DOHH2 (cell line): ENCODE data around the gene B4GALNT4.

ENCODE experiments used
- H3F3A ChIP-seq: fragments of 200-600 bp; sonication (generic), shearing (Covaris generic); 2 replicates; pipeline ENCODE4 v1.6.0; 2016; ENCODE audit warnings: antibody characterized with exemption, mild to moderate bottlenecking; ENCODE audit not compliant: control insufficient read depth, insufficient read depth
- H3K27ac ChIP-seq: fragments of 200-600 bp; sonication (generic); 2 replicates; pipeline ENCODE4 v1.5.1; 2014; ENCODE audit warnings: low read depth, mild to moderate bottlenecking, low read length, moderate library complexity
- H3K27me3 ChIP-seq: fragments of 200-600 bp; sonication (generic); 2 replicates; pipeline ENCODE4 v1.6.1; 2014; ENCODE audit warnings: mild to moderate bottlenecking, low read length, mixed read lengths; ENCODE audit not compliant: control insufficient read depth
- H3K36me3 ChIP-seq: fragments of 200-600 bp; sonication (generic); 2 replicates; pipeline ENCODE4 v1.6.1; 2014; ENCODE audit warnings: mild to moderate bottlenecking, low read length, moderate library complexity, mixed read lengths; ENCODE audit not compliant: control insufficient read depth
- H3K4me1 ChIP-seq: fragments of 200-600 bp; sonication (generic); 2 replicates; pipeline ENCODE4 v1.6.1; 2014; ENCODE audit warnings: mild to moderate bottlenecking, low read length, mixed read lengths; ENCODE audit not compliant: control insufficient read depth
- H3K4me2 ChIP-seq: fragments of 200-600 bp; sonication (generic); 2 replicates; pipeline ENCODE4 v1.6.0; 2014; ENCODE audit warnings: mild to moderate bottlenecking, low read length, moderate library complexity
- H3K4me3 ChIP-seq: fragments of 200-600 bp; sonication (generic); 2 replicates; pipeline ENCODE4 v1.5.1; 2014; ENCODE audit warnings: mild to moderate bottlenecking, low read length, mixed read lengths
- H3K79me2 ChIP-seq: fragments of 200-600 bp; sonication (generic); 2 replicates; pipeline ENCODE4 v1.6.1; 2014; ENCODE audit warnings: mild to moderate bottlenecking, low read length, mixed read lengths; ENCODE audit not compliant: control insufficient read depth
- H3K9me2 ChIP-seq: fragments of 200-600 bp; sonication (generic); replicated peaks from 2 replicates; pipeline ENCODE4 v1.6.1; 2014; ENCODE audit warnings: mild to moderate bottlenecking, low read length, mixed read lengths; ENCODE audit not compliant: control insufficient read depth
- H3K9me3 ChIP-seq: fragments of 200-600 bp; sonication (generic); 2 replicates; pipeline ENCODE4 v1.6.1; 2014; ENCODE audit warnings: antibody characterized with exemption, low read length, mixed read lengths; ENCODE audit not compliant: control insufficient read depth, insufficient read depth
- H4K20me1 ChIP-seq: fragments of 200-600 bp; sonication (generic); 2 replicates; pipeline ENCODE4 v1.6.0; 2014; ENCODE audit warnings: low read depth, mild to moderate bottlenecking, antibody characterized with exemption, low read length, moderate library complexity; ENCODE audit not compliant: control insufficient read depth, insufficient read depth
- EZH2phosphoT487 ChIP-seq: fragments of 200-600 bp; sonication (generic); IDR thresholded peaks from 2 replicates; pipeline ENCODE4 v1.6.1; 2017; ENCODE audit warnings: borderline replicate concordance, mild to moderate bottlenecking, antibody characterized with exemption, low read length, moderate library complexity, mixed read lengths
- TF ChIP-seq, protein P1 (sequence below): fragments of 200-600 bp; sonication (generic); IDR thresholded peaks from one replicate; pipeline ENCODE4 v1.5.1; 2014; ENCODE audit warnings: antibody characterized with exemption, mild to moderate bottlenecking, low read depth, low read length; ENCODE audit not compliant: poor library complexity, severe bottlenecking

The B4GALNT4 gene

DNA sequence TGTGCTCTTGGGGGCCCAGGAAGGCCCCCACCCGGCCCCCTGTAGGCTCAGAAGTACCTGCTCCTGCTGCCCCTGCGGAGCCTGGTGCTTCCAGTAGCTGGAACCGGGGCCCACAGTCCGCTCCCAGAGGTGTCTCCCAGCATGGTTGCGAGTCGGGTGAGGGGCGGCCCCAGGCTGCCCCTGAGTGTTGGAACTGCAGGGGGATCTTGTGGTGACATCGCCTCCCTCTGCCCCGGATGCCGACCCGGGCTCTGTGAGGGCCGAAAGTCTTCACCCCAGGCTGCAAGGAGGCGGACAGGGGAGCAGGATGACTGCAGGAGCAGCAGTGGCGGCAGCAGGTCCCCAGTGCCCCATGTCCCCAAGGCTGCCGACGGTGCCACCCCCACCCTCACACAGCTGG is 15.2 kb downstream of the B4GALNT4 start:
- TF ChIP-seq, protein P1, sequence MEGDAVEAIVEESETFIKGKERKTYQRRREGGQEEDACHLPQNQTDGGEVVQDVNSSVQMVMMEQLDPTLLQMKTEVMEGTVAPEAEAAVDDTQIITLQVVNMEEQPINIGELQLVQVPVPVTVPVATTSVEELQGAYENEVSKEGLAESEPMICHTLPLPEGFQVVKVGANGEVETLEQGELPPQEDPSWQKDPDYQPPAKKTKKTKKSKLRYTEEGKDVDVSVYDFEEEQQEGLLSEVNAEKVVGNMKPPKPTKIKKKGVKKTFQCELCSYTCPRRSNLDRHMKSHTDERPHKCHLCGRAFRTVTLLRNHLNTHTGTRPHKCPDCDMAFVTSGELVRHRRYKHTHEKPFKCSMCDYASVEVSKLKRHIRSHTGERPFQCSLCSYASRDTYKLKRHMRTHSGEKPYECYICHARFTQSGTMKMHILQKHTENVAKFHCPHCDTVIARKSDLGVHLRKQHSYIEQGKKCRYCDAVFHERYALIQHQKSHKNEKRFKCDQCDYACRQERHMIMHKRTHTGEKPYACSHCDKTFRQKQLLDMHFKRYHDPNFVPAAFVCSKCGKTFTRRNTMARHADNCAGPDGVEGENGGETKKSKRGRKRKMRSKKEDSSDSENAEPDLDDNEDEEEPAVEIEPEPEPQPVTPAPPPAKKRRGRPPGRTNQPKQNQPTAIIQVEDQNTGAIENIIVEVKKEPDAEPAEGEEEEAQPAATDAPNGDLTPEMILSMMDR: no peak
- no peak for TF ChIP-seq EZH2phosphoT487
- no peak overlapping the region for H3K4me3 ChIP-seq
- no peak overlapping the region for H3K4me2 ChIP-seq
- H3K9me2 ChIP-seq: no peaks in the 10 kb centered on the region
- H3K27ac ChIP-seq: no peak overlapping the region
- H3K36me3 ChIP-seq: no peaks in the 10 kb centered on the region
- H3F3A ChIP-seq: no peaks in the 10 kb centered on the region
- no peaks in the 10 kb centered on the region for H4K20me1 ChIP-seq
- H3K9me3 ChIP-seq: peaks cover 13% of the 10 kb centered on the region
- no peaks in the 10 kb centered on the region for H3K4me1 ChIP-seq
- no peaks in the 10 kb centered on the region for H3K27me3 ChIP-seq
- no peaks in the 10 kb centered on the region for H3K79me2 ChIP-seq

DNA sequence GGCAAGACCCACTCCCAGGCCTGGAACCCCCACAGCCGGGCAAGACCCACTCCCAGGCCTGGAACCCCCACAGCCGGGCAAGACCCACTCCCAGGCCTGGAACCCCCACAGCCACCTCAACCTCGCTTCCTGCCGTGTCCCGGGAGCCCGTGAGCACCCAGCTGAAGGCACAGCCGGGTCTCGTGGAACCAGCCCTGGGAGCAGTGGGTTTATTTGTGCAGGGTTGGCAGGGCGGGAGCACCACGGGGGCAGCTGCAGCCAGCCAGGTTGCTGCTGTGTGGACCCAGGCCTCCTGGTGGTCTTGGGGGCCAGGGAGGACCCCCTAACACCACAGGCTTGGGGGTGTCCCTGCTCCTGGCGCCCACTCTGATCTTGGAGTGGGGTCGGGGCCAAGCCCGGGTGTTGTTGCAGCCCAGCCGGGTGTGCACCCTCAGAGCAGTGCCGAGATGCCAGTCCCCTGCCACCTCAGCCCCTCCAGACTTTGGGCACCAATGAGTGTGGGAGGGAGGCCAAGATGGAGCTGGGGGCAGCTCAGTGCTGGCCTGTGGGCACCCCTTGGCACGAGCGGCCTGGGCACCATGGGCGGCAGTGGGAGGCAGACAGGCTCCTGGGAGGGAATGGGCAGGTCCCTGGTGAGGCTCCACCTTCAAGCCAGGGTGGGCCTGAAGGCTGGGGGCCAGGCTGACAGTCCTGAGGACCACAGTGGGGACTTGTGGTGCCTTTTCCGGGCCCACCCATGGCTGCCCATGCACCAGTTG is 16.5 kb downstream of the B4GALNT4 start:
- H3K27ac ChIP-seq: no peak overlapping the region
- peaks cover 13% of the 10 kb centered on the region for H3K9me3 ChIP-seq
- H3K27me3 ChIP-seq: no peaks in the 10 kb centered on the region
- no peak overlapping the region for H3K4me3 ChIP-seq
- TF ChIP-seq, protein P1: no peak
- TF ChIP-seq EZH2phosphoT487: no peak
- H3F3A ChIP-seq: no peaks in the 10 kb centered on the region
- H3K79me2 ChIP-seq: no peaks in the 10 kb centered on the region
- H3K36me3 ChIP-seq: no peaks in the 10 kb centered on the region
- H3K4me2 ChIP-seq: no peak overlapping the region
- no peaks in the 10 kb centered on the region for H3K4me1 ChIP-seq
- no peaks in the 10 kb centered on the region for H3K9me2 ChIP-seq
- H4K20me1 ChIP-seq: no peaks in the 10 kb centered on the region

DNA sequence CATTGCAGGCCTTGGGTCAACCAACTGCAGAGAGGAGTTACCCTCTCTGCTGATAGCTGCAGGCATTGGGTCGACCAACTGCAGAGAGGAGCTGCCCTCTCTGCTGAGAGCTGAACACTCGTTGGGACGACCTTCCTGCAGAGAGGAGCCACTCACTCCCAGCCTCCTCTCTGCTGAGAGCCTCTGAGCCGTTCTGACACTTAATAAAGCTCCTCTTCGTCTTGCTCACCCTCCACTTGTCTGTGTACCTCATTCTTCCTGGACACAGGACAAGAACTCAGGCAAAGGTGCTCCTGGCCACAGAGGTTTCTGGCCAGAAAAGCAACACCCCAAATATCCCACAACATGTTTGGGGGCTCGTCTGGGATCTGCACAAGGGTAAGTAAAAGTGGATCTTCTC is 17.2 kb downstream of the B4GALNT4 start:
- no peak overlapping the region for H3K4me3 ChIP-seq
- no peaks in the 10 kb centered on the region for H3K4me1 ChIP-seq
- no peaks in the 10 kb centered on the region for H4K20me1 ChIP-seq
- no peak overlapping the region for H3K27ac ChIP-seq
- H3F3A ChIP-seq: no peaks in the 10 kb centered on the region
- TF ChIP-seq EZH2phosphoT487: no peak
- TF ChIP-seq, protein P1: no peak
- no peak overlapping the region for H3K4me2 ChIP-seq
- H3K27me3 ChIP-seq: no peaks in the 10 kb centered on the region
- H3K9me2 ChIP-seq: no peaks in the 10 kb centered on the region
- no peaks in the 10 kb centered on the region for H3K36me3 ChIP-seq
- no peaks in the 10 kb centered on the region for H3K79me2 ChIP-seq
- peaks cover 13% of the 10 kb centered on the region for H3K9me3 ChIP-seq
